GM19468 (cell line): ENCODE results near the gene PPP1R1B.

ENCODE experiments used
- ATAC-seq: cut with Tn5 transposase; IDR thresholded peaks from one replicate; pipeline ENCODE4 v1.9.1; 2021; ENCODE audit warnings: mild to moderate bottlenecking, moderate library complexity, moderate number of reproducible peaks; ENCODE audit not compliant: unreplicated experiment; ENCODE audit errors: extremely low read depth

PPP1R1B gene

DNA sequence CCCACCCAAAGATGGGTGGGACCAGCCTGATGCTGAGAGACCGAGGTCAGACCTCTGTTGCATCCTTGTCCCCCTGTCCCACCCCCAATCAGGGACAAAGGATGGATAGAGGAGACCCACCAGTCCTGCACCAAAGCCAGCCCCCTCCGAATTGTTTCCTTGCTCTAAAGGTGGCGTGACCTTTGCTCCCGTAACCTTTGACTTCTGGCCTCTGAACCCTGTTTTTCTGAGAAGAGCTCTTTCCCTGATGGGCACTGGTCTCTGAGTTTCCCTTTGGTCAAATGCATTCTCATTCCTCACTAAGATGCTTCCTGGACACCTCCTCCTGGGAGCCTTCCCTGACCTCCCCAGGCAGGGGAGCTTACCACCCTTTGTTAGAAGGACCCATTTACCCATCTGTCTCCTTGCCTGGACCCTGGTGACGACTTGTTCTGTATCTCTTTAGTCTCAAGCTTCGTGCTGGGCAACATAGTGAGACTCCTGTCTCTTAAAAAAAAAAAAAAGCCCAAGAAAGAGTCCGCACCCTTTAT, 13.8 kb upstream of the PPP1R1B start:
- ATAC-seq = no peak

DNA sequence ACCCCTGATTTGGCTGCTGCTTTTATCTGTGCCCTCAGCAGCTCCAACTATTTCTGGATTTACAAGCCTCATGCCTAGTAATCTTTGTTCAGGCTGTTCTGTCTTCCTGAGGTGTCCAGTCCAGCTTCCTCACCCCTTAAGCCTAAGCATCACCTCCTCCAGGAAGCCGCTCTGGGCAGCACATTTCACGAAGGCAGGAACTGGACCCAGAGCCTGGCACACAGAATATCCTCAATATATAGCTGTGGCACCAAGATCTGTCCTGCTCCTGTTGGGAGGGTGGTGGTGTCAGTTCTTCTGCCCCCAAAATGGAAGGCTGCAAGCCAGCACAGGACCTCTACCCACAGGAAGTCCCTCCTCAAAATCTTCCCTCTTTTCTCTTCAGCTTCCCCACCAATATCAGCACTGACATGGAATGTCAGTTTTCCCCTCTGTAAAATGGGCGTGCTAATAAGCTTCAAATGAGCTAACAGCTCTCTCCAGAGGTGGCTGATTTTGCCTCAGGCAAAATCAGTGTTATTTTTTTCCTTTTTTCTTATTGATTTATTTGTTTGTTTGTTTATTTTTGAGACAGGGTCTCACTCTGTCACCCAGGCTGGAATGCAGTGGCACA, 12.1 kb upstream of the PPP1R1B start:
- no peak for ATAC-seq

DNA sequence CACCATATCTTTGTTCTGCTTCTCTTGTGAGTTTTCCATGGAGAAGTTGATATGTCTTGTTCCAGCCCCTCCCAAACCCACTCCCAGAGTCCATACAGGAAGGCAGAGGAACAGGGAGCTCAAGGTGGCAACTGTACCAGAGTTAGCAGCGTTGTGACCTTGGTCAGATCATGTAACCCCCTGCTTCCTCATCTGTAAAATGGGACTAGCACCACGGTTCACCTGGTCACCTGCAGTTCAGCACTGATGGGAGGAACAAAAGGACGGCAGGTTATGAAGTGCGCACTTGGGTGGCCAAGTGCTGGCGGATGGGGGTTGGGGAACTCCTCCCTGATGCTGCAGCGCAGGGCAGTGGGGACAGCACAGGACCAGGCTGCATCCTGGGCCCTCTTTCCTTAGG, 11.3 kb upstream of the PPP1R1B start:
- no peak for ATAC-seq

DNA sequence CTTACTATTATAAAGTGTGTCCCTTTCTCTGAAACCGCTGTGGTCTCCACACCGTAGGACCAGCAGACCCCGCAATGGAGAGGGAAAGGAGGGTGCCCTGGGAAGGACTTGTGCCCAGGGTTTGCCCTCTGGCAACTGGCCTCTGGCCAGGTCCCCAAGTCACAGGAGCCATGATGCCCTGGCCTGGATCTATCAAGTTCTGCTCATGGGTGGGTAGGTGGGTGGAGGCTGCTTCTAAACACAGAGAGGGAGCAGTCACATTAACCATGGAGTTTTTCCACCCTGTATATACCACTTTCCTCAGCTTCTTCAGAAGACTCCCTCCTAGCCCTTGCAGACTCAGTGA, 9.7 kb upstream of the PPP1R1B start:
- ATAC-seq = no peak

DNA sequence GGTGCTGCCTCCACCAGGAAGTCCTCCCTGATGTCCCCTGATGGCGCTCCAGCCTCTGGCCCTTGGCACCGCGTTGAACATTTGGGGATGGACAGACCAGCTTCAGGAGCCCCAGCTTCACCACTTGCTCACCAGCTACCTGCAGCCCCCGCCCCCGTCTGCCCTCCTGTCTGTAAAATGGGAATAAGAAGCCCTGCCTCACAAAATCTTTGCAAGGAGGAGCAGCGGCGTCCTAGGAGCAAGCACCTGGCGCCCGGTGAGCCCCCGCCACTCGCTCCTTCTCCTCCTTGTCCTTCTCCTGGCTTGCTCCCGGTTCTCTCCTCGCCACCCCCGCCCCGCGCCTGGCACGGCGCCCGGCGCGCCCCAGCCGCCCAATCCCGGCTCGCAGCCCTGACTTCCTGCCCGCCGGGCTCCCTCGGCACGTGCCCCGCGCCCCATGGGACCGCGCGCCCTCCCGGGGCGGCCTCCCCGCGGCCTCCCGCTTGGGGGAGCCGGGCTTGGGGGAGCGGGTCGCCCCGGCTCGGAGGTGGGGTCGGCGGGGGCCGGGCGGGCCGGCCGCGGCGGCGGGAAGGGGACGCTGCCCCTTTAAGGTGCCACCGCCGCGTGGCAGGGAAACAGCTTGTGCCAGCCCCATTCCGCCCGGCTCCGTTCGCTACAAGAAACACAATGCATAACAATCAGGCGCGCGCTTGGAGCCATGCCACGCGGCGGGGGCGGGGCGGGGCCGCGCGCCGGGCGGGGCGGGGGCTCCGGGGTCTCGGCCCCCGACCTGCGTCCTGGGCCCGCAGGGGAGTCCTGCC, 9.1 kb upstream of the PPP1R1B start:
- ATAC-seq = no peak

DNA sequence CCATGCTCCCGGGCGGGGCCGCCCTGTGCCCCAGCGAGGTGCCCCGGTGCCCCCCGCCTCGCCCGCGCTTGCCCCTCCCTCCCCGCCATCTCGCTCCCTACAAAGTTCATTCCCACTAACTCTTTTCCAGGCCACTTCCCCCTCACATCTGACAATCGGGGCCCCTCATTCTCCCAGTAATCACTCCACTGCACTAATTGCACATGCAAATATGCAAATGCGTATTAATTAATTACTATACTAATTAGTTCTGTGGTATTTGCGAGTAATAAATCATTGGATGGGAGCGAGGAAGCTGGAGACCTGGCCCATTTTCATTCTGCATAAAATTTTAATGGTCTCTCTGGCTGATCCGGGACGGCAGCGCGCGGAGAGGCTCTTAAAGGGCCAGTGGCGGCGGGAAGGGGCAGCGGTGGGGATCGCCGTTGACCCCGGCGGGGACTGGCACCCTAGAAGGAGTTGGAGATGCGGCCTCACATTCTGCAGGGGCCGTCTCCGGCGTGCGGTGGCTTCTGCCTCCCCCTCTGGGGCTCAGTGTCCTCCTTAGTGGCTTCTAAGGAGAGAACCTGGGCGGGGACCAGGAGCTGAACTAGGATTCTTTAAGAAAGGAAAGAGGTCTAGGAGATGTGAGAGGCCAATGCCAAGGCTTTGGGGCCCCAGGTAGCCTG, 8.4 kb upstream of the PPP1R1B start:
- ATAC-seq = no peak

DNA sequence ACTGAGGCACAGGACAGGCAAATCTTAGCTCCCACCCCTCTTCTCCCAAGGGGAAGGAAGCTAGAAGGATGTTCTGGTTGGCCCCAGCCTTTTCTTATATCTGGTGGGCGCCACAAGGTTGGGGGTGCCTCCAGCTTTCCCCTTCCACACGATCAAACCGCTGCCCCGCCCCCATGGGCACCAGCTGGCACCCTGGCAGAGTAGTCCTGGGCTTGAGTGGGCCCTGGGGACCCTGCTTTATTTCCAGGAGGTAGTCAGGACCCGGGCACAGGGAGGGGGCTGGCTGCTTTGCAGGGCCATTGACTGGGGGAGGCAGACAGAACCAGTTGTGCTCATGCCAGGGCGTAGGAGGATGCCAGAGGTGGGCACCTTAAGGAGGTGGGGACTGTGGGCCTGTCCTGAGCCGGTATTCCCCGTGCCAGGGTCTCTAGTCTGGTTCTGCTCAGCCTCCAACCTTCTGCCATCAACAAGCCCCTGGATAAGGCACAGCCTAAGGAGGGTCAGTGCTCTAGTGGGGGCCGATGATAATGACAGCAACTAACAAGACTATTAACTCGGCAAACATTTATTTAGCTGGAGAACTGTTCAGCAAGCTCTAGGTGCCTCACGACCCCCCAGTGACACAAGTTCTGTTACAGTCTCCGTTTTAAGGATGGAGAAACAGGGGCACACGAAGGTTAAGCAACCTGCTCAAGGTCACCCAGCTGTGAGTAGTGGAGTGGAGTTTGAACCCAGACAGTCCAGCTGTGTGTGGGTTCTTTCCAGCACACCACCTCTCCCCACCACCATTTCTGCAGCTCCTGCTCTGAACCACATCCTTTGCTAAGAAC, 7.6 kb upstream of the PPP1R1B start:
- no peak for ATAC-seq

DNA sequence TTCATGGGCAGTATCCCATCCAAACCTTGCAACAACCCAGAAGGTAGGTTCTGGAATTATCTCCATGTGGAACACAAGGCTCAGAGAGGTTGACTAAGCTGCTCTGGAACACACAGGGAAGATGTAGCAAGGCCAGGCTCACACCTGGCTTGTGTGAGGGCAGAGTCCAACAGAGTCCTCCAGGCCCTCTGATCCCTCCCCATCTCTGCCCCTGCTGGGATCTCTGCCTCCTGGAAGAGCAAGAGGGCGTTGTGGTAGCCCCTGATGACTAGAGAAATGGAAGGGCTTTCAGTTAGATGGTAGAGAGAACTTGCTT, 7.0 kb upstream of the PPP1R1B start:
- no peak for ATAC-seq

DNA sequence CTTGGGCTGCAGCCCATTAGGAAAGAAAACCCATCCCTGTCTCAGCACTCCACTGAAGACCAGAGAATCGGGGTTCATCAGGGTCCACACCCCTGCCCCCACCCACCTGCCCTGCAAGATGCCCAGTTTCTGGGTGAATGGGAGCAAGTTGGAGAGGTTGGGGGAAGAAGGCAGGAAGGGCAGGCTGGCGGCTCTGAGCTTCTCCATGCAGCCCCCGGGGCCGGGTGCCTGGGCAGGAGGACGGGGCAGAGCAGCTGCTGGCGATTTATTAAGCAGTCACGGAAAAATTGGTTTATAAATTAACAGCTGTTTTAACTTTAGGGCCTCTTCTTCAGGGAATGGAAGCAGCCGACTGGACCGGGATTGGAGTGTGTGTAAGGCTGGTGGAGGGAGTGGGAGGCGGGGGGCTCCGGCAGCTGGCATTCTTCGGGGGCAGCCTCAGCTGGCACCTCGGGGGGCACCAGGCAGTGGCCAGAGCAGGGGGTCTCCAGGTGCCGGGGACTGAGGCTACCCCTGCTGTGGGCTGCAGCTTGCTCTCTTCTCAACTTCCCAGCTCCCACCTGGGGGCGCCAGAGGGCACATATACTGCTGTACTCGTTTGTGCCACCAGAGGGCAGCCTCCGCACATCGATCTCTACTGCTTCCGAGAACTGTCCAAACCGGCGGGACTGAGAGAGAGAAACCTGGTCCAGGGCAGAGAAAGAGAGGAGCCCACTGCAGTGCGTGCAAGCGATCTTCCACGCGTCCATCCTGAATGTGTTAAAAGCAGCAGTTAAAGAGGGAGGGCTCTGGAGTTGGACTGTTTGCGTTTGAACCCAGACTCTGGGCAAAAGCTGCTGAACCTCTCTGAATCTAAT, 5.0 kb upstream of the PPP1R1B start:
- ATAC-seq = no peak

DNA sequence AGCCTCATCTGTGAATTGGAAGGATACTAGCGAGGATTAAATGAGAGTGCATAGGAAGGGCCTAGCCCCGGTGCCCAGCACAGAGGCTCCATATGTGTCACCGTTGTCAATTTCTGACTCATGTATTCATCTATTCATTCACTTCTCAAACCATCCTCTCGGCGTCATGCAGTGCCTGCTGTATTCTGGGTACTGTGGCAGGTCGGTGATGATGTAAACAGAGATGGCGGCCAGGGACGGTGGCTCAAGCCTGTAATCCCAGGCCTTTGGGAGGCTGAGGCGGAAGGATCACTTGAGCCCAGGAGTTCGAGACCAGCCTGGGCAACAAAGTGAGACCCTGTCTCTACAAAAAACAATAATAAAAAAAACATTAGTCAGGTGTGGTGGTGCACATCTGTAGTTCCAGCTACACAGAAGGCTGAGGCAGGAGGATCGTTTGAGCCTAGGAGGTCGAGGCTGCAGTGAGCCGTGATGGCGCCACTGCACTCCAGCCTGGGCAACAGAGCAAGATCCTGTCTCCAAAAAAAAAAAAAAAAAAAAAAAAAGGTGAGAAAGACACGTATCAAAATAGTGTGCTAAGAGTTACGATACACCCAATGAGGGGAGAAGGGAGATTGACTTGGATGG, 4.3 kb upstream of the PPP1R1B start:
- no peak for ATAC-seq

DNA sequence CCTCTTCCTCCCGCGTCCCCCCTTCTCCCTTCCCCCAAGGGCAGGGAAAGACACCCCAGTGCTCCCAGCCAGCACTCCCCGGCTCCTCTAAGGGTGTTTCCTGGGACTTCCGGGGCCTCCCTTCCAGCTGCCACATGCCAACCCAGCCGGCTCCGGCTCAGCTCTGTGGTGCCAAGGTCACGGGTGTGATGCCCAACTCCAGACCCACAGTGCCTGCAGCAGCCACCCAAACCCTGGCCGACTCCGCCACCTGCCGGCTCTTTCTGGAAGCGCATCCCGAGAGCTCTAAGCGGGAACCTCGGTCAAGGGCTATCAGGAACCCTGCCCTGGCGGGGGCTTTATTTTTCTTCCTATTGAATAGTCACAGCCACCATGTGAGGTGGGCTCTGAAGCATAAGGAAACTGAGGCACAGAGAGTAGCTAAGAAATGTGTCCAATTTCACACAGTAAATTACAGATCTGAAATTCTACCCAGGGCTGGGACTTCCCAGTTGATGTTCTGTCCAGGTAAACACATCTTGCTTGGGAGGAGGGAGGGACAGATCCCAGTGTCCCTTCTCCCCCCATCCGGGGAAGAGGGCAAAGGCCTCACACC, 3.3 kb upstream of the PPP1R1B start:
- ATAC-seq = no peak

DNA sequence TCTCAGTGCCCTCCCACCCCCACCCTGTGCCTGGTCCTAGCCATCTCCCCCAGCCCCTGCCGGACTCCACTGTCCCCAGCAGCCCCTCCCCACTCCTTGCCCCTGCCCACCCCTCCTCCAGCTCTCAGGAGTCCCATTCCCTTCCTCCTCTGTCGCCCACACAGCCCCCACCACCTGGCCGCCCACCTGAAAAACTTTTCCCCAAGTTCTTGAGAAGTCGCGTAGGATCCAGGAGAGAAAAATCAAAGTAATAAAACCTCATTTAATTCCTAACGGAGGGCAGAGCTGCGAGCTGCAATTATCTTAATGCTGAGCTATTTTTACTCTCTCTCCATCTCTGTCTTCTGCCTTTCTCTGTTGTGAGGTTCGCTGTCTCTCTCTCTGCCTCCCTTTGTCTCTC, 2.4 kb upstream of the PPP1R1B start:
- ATAC-seq = no peak

DNA sequence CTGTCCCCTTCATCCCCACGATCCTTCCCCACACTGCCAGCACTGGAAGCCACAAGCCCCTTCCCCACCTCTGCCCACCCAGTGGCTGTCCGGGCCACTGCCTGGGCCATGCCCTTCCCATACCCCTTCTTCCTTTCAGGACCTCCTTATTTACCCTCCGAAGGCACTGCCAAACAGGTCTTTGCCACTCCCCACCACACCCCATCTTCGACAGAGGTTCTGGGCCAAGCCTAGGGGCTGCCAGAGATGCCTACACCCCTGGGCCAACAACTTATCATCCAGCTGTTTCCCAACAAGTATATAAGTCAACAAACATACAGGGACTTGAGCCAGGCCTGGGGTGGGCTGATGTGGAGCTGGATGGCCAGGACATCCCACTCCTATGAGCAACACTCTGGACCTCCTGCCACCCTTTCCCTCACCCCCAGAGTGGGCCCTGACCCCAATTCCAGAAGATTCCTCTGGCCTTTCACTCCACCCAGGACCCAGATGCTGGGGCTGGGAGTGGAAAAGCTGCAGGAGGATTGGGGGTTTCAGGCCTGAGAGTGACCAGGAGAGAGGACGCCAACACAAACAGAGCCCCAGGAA, 1.5 kb upstream of the PPP1R1B start:
- ATAC-seq = no peak

DNA sequence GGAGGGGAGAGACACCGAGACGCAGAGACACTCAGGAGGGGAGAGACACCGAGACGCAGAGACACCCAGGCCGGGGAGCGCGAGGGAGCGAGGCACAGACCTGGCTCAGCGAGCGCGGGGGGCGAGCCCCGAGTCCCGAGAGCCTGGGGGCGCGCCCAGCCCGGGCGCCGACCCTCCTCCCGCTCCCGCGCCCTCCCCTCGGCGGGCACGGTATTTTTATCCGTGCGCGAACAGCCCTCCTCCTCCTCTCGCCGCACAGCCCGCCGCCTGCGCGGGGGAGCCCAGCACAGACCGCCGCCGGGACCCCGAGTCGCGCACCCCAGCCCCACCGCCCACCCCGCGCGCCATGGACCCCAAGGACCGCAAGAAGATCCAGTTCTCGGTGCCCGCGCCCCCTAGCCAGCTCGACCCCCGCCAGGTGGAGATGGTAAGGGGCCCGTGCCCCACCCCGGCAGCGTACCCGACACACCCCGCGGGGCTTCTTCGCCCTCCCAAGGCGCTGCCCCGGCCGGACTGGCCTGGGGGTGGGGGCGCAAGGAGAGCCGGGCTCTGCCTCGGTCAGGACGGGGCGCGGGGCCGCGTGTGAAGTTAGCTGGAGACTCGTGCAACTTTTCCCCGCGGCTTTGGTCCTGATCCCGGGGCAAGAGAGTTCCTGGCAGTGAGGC, 427 bp downstream of the PPP1R1B start:
- no peak for ATAC-seq

DNA sequence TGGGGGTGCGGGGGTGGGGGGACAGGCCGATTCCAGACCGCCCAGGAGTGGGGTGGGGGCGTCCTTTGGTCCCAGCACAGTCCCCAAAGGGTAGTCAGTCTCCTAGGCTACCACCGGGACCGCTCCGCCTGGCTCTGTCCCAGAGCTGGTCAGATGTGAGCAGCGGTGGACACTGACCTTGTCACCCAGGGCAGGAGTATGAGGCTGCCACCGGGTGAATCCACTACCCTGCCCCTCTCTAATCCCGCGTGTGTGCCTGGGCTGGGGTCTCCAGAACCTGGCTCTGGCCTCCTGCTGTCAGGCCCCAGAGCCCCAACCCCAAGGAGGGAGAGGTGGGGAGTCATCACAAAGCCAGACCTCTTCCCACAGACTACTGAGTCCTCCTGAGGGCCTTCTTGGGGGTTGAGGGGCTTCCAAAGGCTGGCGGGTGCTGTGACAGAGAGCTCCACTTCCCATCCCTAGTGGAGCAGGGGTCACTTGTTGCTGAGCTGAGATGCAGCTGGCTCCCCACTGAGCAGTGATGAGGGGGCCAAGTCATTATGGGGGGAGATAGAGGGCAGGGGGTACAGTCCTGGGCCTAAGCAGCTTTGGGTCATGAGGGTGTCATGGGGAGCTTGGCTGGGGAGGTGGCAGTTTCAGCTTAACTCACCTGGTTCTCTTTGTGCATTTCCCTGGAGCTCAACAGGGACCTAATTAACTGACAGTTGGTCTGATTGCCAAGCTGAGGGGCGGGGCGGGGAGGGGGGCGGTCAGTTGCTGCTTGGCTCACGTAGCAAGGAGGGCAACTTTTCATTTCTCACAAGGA, 1.2 kb downstream of the PPP1R1B start:
- ATAC-seq = no peak

DNA sequence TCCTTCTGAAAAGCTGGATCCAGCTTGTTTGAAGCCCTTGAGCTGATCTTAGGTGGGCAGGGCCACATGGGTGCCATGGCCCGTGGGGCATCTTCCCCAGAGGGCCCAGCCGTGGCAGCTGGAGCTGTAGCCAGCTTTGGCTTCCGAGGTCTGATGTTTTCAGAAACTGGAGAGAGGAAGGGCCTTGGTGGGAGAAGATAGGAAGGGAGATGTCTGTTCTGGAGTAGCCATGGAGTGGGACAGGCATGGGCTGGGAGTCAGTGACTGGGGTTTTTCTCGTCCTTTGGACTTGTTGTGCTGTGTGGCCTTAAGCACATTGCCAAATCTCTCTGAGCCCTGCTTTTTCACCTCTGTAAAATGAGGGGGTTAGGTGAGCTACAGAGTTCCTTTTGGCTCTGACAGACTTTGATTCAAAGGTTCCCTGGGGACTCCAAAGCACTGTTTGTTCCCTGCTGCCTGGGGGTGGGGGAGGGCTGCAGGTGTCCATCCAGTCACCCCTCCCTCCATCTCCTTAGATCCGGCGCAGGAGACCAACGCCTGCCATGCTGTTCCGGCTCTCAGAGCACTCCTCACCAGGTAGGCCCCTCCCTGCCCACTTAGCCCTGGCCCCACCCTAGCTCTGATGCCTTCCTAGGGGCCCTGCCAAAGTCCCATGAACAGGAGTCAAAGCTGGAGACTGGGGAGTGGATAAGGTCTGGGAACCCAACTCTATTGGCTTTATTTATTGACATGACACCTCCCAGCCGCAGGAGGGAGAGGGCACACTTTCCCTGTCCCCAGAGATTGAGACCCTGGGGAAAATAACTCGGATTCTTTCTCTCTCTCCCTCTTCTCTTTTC, 2.1 kb downstream of the PPP1R1B start:
- ATAC-seq = no peak
